Measurements from ENCODE around the gene KNSTRN.

Gene KNSTRN

DNA sequence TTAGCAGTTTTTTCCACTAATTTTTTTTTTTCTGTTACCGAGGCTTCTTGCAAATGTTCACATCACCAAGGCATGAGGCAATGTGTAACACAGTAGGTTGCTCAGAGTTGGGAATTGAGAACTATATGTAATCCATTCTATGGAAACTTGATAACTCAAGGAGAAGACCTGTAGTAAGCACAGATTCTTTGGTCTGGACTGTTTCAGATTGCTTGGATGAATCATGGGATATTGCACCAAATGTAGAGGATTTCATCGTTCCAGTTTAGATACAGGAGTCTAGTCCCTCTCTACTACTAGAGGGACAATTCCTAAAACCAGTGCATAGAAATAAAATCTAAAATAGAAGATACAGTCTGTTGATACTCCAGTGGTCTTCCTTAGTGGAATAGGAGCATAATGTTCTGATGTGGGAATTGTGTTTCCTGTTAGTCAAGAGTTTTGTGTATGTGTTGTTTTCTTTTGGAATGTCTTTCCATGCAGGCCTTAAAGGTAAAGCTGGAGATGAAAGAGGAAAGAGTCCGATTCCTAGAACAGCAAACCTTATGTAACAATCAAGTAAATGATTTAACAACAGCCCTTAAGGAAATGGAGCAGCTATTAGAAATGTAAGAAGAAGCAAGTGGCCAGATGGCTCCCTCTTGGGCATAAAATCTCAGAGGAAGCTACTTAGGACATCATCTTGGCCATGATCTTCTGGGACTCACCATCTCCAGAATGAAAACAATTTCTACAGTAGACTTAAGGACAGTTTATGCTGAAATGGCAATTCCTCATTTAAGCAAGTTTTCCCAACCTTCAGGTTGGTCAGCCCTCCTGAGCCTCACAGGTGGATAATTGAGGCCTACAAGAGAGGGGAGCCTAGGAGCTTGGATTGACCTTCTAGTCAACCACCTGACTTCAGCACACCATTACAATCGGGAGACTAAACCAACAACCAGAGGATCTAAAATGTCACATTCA lies 10.7 kb downstream of the KNSTRN start:
- ChIA-PET CTCF (no interaction called here), POLR2A (ENCODE audit: low non-redundant PET) (no interaction called here)
- no peak for DNase-seq (ENCODE audit: low spot score)
- TF ChIP-seq, protein P1, sequence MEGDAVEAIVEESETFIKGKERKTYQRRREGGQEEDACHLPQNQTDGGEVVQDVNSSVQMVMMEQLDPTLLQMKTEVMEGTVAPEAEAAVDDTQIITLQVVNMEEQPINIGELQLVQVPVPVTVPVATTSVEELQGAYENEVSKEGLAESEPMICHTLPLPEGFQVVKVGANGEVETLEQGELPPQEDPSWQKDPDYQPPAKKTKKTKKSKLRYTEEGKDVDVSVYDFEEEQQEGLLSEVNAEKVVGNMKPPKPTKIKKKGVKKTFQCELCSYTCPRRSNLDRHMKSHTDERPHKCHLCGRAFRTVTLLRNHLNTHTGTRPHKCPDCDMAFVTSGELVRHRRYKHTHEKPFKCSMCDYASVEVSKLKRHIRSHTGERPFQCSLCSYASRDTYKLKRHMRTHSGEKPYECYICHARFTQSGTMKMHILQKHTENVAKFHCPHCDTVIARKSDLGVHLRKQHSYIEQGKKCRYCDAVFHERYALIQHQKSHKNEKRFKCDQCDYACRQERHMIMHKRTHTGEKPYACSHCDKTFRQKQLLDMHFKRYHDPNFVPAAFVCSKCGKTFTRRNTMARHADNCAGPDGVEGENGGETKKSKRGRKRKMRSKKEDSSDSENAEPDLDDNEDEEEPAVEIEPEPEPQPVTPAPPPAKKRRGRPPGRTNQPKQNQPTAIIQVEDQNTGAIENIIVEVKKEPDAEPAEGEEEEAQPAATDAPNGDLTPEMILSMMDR (conservative IDR thresholded peaks at IDR 0.05; ENCODE audit: low read depth), result no peak
- H3K27ac ChIP-seq, result peak overlapping the region; percentile 39; the same call in 1 of the 2 replicates

DNA sequence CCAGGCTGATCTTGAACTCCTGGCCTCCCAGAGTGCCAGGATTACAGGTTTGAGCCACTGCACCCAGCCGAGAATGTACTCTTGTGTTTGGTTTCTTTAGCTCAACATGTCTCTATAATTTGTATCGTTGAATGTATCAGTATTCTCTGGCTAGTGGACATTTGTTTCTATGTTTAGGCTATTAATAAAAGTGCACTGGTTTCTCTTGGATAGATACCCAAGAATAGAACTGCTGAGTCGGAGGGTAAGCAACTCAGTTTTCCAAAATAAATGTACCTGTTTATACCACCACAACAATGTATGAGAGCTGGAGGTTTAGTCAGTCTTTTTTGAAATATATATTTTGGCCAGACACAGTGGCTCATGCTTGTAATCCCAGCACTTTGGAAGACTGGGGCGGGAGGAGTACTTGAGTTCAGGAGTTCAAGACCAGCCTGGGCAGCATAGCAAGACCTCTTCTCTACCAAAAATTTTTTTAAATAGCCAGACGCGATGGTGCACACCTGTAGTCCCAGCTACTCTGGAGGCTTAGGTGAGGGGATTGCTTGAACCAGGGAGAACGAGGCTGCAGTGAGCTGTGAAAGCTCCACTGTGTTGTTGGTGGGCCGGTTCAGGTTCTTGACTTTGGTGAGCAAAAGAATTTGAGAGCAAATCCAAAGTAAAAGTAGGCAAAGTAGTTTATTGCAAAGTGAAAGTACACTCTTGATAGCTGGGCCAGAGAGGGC lies 15.3 kb downstream of the KNSTRN start:
- DNase-seq (ENCODE audit: low spot score), result no peak
- TF ChIP-seq, protein P1 (conservative IDR thresholded peaks at IDR 0.05; ENCODE audit: low read depth), result no peak
- ChIA-PET CTCF (interaction anchor here (0.6 kb wide), 1 partner anchor 88 kb away, joined by 3 read pairs; no protein-coding TSS in a partner anchor), POLR2A (ENCODE audit: low non-redundant PET) (interaction anchor here (0.6 kb wide), 1 partner anchor 94 kb away, joined by 10 read pairs; no protein-coding TSS in a partner anchor)
- no peak overlapping the region for H3K27ac ChIP-seq

DNA sequence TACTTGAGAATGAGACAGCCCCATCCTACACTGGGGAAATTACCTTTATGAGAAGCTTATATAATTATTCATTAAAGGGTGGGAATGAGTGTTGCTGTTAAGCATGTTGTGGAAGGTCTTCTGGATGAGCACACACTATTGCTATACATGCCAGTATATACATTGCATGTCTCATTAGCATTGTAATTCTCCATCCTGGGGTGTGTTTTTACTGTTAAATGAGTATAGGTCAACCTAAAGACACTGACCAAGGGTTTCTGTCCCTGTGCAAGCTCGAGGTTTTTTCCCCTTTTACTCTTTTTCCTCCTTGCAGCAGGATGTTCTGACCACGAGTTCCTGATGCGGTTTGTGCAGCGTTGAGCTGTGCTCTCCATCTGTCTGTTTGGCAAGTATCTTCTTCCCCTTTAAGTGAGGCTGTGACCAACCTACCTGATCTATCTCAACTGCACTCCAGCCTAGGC lies 15.9 kb downstream of the KNSTRN start:
- TF ChIP-seq, protein P1 (conservative IDR thresholded peaks at IDR 0.05; ENCODE audit: low read depth), result no peak
- ChIA-PET POLR2A (ENCODE audit: low non-redundant PET) (no interaction called here), CTCF (no interaction called here)
- no peak overlapping the region for H3K27ac ChIP-seq
- no peak for DNase-seq (ENCODE audit: low spot score)

DNA sequence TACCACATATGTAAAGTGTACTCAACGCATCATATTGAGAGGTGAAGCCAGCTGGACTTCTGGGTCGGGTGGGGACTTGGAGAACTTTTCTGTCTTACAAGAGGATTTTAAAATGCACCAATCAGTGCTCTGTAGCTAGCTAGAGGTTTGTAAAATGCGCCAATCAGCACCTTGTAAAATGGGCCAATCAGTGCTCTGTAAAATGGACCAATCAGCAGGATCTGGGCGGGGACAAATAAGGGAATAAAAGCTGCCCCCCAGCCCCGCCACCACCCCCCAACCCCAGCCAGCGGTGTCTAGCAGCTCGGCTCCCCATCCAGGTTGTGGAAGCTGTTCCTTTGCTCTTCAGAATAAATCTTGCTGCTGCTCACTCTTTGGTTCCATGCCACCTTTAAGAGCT lies 16.8 kb downstream of the KNSTRN start:
- ChIA-PET CTCF (interaction anchor here (0.6 kb wide), 2 partner anchors 120 to 499 kb away, joined by 4 to 5 read pairs; no protein-coding TSS in a partner anchor), POLR2A (ENCODE audit: low non-redundant PET) (no interaction called here)
- H3K27ac ChIP-seq, result no peak overlapping the region

DNA sequence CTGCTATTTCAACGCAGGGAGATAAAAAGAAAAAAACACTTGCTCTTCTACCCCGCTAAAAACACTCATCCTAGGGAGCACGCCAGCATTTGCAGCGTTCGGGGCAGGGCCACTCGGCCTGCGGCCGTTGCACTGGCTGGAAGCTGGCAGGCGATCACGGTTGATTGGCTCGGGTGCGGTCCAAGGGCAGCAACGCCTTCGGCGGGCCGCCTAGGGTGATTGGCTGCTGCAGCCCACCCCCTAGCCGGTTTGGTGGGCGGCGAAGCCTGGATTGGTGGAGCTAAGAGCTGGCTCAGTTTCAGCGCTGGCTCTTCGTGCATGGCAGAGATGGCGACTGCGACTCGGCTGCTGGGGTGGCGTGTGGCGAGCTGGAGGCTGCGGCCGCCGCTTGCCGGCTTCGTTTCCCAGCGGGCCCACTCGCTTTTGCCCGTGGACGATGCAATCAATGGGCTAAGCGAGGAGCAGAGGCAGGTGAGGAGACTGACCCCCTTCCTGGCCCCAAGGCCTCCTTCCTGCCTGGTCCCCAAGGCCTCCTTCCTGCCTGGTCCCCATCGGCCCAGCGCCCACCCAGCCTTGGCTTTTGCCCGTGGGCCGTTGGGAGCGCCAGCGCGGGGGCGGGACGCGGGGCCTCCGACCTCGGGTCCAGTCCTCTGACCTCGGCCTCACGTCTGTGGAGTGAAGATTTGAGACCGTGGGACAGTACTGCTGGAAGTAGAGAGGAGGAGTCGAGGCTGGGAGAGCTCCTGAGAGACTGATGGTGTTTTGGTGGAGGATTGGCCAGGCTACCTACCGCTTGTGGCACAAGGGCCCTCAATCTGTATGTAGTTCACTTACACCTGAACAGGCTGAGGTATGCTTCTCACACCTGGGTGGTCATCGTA lies 23.2 kb downstream of the KNSTRN start, which contains the start of gene IVD:
IVD (plus strand) TSS at position 295 of the 881 bp plus-strand sequence; CDS start at position 328, 33 bp downstream.
- H3K27ac ChIP-seq, result peak within 1 kb of the TSS; percentile 83
- ChIA-PET POLR2A (ENCODE audit: low non-redundant PET) (interaction anchor here (0.8 to 0.9 kb wide), 2 partner anchors 22 to 38 kb away, joined by 3 to 4 read pairs; no protein-coding TSS in a partner anchor), CTCF (interaction anchor here (0.6 to 1.0 kb wide), 2 partner anchors 16 to 227 kb away, joined by 3 to 4 read pairs; no protein-coding TSS in a partner anchor)
- TF ChIP-seq, protein P1 (conservative IDR thresholded peaks at IDR 0.05; ENCODE audit: low read depth), result no peak
- DNase-seq (ENCODE audit: low spot score), result peak; percentile 100

More for the DNA sequence above, 16.8 kb downstream of the KNSTRN start:
- no peak for DNase-seq (ENCODE audit: low spot score)
- TF ChIP-seq, protein P1 (conservative IDR thresholded peaks at IDR 0.05; ENCODE audit: low read depth), result no peak

All from RWPE1 (cell line).